HAP-1 (cell line): ENCODE measurements around the gene ADGRA1.

Source experiments
- DNase-seq, 2 experiments: peaks; one replicate each; pipeline ENCODE4 v3.0.0-alpha.2; 2016 to 2020; ENCODE audit warnings: low spot score in 2 of 2
- H3K27me3 ChIP-seq: fragments of 250-450 bp; sonication (Bioruptor Pico); 2 replicates; pipeline ENCODE4 v1.5.1; 2020; ENCODE audit warnings: low read depth, mild to moderate bottlenecking, moderate library complexity
- H3K36me3 ChIP-seq: fragments of 250-450 bp; sonication (Bioruptor Pico); replicated peaks from 2 replicates; pipeline ENCODE4 v1.5.1; 2020; ENCODE audit warnings: mild to moderate bottlenecking
- H3K4me1 ChIP-seq: fragments of 250-450 bp; sonication (Bioruptor Pico); 2 replicates; pipeline ENCODE4 v1.5.1; 2020; ENCODE audit warnings: mild to moderate bottlenecking
- H3K4me3 ChIP-seq: fragments of 250-450 bp; sonication (Bioruptor Pico); 2 replicates; pipeline ENCODE4 v1.5.1; 2020; ENCODE audit warnings: mild to moderate bottlenecking, moderate library complexity
- H3K9me3 ChIP-seq: fragments of 250-450 bp; sonication (Bioruptor Pico); 2 replicates; pipeline ENCODE4 v1.5.1; 2020; ENCODE audit warnings: mild to moderate bottlenecking, moderate library complexity
- in situ Hi-C: fragments of 300-500 bp; cut with MboI; formaldehyde crosslinking; loops from 3 replicates; pipeline ENCODE4 v1.14.3; 2020; ENCODE audit warnings: low sequenced_read_pairs, inconsistent platforms, mixed read lengths

The ADGRA1 gene

DNA sequence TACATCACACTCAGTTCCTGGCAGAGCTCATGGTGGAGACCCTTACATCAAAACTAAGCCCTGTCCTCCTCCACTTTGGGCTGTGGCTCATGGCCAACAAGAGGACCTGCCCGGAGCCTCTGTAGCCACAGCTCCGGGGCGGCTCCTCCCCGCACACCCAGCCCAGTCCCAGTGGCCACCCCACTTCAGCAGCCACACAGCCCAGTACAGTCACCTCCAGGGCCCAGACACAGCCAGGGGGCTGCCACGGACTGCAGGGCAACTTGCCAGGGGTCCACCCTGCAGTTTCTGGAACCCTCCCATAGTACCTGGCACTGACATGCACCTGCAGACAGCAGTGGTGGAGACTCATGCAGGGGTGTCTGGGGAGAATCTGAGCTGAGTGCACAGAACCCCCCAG lies 11.8 kb downstream of the ADGRA1 start:
- in situ Hi-C loops: no loop called here

GRCh38 chr10:133100186-133100585 lies 12.5 kb downstream of the ADGRA1 start:
- in situ Hi-C loops: no loop called here
- no peaks in the 10 kb centered on the region for H3K9me3 ChIP-seq
- peaks cover 18% of the 10 kb centered on the region for H3K27me3 ChIP-seq
- no peak for DNase-seq
- H3K4me1 ChIP-seq: peaks cover 7% of the 10 kb centered on the region
- no peak overlapping the region for H3K4me3 ChIP-seq
- H3K36me3 ChIP-seq: no peaks in the 10 kb centered on the region

More for the DNA sequence above, 11.8 kb downstream of the ADGRA1 start:
- Histone ChIP-seq H3K4me1 (peaks cover 7% of the 10 kb centered on the region), H3K9me3 (no peaks in the 10 kb centered on the region), H3K4me3 (no peak overlapping the region), H3K36me3 (no peaks in the 10 kb centered on the region), H3K27me3 (peaks cover 24% of the 10 kb centered on the region)
- DNase-seq: no peak

DNA sequence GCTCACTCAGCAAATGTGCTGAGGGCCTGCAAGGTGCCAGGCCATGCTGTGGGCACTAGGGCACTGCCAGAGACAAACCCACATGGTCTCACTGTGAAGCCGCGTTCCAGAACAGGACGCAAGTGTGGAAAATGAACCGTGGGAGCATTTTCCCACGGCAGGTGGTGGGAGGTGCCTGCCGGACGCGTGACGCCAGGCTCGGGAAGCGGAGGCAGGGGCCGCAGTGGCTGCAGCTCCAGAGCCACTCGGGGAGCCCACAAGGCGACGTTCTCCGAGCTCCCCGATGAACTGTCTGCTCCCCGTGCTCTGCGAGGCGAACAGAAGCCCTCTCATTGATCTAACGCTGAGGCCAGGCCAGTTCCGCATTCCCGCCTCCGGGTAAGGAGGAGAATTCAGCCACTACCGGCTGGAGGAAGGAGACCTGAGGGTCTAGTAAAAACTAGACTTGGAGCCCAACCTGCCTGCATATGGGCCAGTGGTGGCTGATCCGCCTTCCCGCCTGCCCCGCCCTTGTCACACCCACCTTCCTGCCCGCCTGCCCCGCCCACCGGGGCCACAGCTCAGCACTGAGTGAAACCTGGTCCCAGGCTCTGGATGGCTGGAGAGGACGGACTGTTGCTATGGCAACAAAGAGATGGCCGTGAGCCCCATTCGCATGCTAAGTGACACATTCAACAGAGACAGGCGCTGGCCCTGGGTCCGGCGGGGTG lies 13.1 kb downstream of the ADGRA1 start:
- DNase-seq: peak; percentile 91 to 95
- in situ Hi-C loops: no loop called here
- H3K4me3 ChIP-seq: no peak overlapping the region
- peaks cover 11% of the 10 kb centered on the region for H3K27me3 ChIP-seq
- H3K4me1 ChIP-seq: peaks cover 7% of the 10 kb centered on the region
- H3K9me3 ChIP-seq: no peaks in the 10 kb centered on the region
- no peaks in the 10 kb centered on the region for H3K36me3 ChIP-seq

GRCh38 chr10:133101416-133101810 lies 13.7 kb downstream of the ADGRA1 start:
- H3K9me3 ChIP-seq: no peaks in the 10 kb centered on the region
- H3K27me3 ChIP-seq: peaks cover 8% of the 10 kb centered on the region
- in situ Hi-C loops: no loop called here
- peaks cover 7% of the 10 kb centered on the region for H3K4me1 ChIP-seq
- no peak overlapping the region for H3K4me3 ChIP-seq
- DNase-seq: no peak
- no peaks in the 10 kb centered on the region for H3K36me3 ChIP-seq

- no peak overlapping the region for H3K4me3 ChIP-seq
- in situ Hi-C loops: no loop called here
- H3K9me3 ChIP-seq: peaks cover 4% of the 10 kb centered on the region
- H3K4me1 ChIP-seq: peaks cover 7% of the 10 kb centered on the region
- no peaks in the 10 kb centered on the region for H3K36me3 ChIP-seq
- DNase-seq: no peak
- H3K27me3 ChIP-seq: no peaks in the 10 kb centered on the region; the same call in 1 of the 2 replicates
These were observed 14.8 kb downstream of the ADGRA1 start for GRCh38 chr10:133102415-133103095.

DNA sequence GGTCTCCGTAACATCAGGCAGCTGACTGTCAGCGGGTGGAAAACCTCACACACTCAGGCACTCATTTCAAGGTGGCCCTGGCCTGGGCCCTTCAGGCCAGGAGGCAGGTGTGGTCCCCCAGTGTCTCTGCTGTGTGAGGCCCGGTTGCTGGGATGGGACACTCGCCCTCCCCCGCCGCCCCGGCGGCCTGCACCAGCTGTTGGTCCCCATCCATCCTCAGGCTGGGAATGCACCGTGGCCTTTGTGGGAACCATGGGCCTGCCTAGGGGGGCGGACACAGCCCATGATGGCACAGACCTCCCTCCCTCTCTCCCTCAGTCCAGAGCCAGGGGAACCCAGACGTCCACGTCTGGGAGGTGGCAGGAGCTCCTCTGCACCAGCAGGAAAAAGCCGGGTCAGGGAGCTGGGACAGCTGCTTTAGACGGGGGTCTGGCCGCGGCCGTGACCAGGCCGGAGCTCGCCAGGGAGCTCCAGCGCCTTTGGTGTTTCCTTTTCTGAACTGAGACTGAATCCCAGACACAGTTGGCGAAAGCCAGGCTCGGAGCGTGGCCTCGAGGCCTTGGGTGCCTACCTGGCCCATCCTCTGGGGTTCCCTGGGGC lies 15.7 kb downstream of the ADGRA1 start:
- Histone ChIP-seq H3K36me3 (no peaks in the 10 kb centered on the region), H3K9me3 (peaks cover 8% of the 10 kb centered on the region), H3K27me3 (no peaks in the 10 kb centered on the region), H3K4me3 (no peak overlapping the region), H3K4me1 (peaks cover 7% of the 10 kb centered on the region)
- no peak for DNase-seq
- in situ Hi-C loops: no loop called here

- no peaks in the 10 kb centered on the region for H3K36me3 ChIP-seq
- in situ Hi-C loops: no loop called here
- no peak overlapping the region for H3K4me3 ChIP-seq
- H3K27me3 ChIP-seq: no peaks in the 10 kb centered on the region
- H3K9me3 ChIP-seq: peaks cover 8% of the 10 kb centered on the region
- DNase-seq: no peak
- peaks cover 7% of the 10 kb centered on the region for H3K4me1 ChIP-seq
These were observed 16.6 kb downstream of the ADGRA1 start for GRCh38 chr10:133104068-133104962.

DNA sequence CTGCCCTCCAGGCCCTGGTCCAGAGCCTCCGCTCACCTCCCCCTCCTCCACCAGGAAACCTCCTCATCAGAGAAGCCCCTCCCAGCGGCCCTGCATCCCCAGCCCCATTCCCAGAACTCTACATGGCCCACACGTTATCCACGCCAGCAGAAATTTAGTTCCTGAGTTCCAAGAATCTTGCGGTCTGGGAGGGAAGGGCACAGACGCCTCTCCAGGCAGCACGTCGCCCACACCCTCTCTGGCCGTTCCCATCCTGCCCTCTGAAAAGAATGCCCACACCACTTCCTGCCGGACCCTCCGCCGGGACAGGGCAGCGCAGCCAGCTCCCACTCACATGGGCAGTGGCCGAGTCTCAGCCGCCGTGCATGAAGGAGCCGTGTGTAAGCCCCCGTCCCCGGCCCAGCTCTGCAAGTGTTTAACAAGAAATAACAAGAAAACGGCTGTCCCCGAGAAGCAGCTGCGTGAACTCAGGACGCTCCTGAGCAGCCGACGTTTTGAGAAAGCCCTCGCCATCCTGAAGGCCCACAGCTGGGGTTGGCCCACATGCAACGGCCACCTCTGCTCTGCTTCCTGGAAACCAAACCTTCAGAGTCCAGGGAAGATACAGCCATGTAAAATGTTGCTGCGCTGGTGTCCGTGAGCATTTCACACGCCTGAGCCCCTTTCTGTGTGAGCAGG lies 17.4 kb downstream of the ADGRA1 start:
- H3K27me3 ChIP-seq: no peaks in the 10 kb centered on the region
- in situ Hi-C loops: no loop called here
- DNase-seq: no peak
- H3K36me3 ChIP-seq: no peaks in the 10 kb centered on the region
- peaks cover 8% of the 10 kb centered on the region for H3K9me3 ChIP-seq
- no peak overlapping the region for H3K4me3 ChIP-seq
- H3K4me1 ChIP-seq: peaks cover 7% of the 10 kb centered on the region

DNA sequence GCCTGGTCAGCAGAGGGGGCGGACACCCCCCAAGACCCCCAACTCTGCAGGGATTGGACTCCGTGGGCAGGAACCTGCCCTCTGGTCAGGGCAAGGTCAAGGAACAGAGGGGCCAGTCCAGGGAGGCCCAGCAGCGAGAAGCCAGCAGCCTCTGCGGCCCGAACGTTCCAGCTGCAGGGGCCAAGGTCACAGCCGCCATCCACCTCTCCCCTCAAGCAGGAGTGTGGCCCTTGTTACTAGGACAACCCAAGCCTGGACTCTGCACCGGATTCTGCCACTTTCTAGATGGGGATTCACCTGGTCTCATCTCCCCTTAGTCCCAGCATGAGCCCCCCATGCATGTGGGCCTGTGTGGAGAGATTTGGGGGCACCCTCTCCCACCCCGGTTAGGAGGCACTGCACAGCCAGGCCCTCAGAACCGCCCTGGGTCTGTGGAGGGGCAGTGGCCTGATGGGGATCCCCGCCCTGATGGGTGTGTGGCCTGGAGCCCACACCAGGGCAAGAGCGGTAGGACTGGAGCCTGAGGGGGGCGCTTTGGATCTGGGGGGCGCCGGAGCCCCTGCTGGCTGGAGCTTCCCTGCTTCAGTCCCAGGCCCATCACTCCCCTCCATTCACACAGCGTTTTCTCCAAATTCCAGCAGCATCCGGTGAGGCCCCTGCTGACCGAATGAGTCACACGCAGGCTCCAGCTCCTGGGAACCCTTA lies 18.1 kb downstream of the ADGRA1 start:
- no peak for DNase-seq
- no peaks in the 10 kb centered on the region for H3K27me3 ChIP-seq
- no peak overlapping the region for H3K4me3 ChIP-seq
- no peaks in the 10 kb centered on the region for H3K36me3 ChIP-seq
- H3K9me3 ChIP-seq: peaks cover 8% of the 10 kb centered on the region
- in situ Hi-C loops: no loop called here
- H3K4me1 ChIP-seq: peaks cover 5% of the 10 kb centered on the region

DNA sequence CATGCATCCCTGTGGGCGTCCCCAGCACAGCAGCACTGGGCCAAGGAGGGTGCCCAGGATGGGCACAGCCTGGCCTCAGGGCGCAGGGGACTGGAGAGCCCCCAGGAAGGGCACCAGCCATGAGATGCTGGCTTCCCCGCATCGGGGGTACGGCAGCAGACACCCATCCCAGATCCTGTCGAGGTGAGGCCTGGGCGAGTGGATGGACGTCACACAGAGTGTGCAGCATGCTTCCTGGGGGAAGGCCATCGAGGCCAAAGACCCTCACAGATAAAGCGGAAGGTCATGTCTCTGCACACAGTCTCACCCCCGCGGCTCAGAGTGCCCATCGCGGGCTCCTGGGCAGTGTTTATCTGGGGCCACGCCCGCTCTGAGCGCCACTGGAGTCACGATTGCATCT lies 18.8 kb downstream of the ADGRA1 start:
- peaks cover under 1% of the 10 kb centered on the region; the same call in 1 of the 2 replicates for H3K4me1 ChIP-seq
- no peak for DNase-seq
- peaks cover 8% of the 10 kb centered on the region for H3K9me3 ChIP-seq
- in situ Hi-C loops: no loop called here
- H3K27me3 ChIP-seq: no peaks in the 10 kb centered on the region
- H3K4me3 ChIP-seq: no peak overlapping the region
- H3K36me3 ChIP-seq: no peaks in the 10 kb centered on the region

DNA sequence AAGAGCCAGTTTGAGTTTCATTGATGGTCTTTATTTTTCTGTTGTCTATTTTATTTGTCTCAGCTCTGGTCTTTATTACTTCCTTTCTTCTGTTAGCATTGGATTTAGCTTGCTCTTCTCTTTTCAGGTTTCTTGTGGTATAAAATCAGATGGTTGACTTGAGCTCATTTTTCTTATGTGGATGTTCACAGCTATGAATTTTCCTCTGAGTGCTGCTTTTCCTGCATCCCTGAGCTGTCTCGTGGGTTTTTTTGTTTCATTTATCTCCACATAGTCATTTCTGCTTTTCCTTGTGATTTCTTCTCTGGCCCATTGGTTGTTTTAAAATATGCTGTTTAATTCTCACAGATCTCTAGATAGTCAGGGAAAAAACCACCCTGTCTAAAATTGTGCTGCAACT lies 19.7 kb downstream of the ADGRA1 start:
- Histone ChIP-seq H3K4me3 (no peak overlapping the region), H3K4me1 (no peaks in the 10 kb centered on the region), H3K36me3 (no peaks in the 10 kb centered on the region), H3K27me3 (no peaks in the 10 kb centered on the region), H3K9me3 (peaks cover 8% of the 10 kb centered on the region)
- no peak for DNase-seq
- in situ Hi-C loops: no loop called here

- no peak overlapping the region for H3K4me3 ChIP-seq
- no peaks in the 10 kb centered on the region for H3K4me1 ChIP-seq
- in situ Hi-C loops: no loop called here
- H3K27me3 ChIP-seq: no peaks in the 10 kb centered on the region
- peaks cover 8% of the 10 kb centered on the region for H3K9me3 ChIP-seq
- no peak for DNase-seq
- H3K36me3 ChIP-seq: no peaks in the 10 kb centered on the region
These were observed 22.0 kb downstream of the ADGRA1 start for GRCh38 chr10:133109711-133110110.

DNA sequence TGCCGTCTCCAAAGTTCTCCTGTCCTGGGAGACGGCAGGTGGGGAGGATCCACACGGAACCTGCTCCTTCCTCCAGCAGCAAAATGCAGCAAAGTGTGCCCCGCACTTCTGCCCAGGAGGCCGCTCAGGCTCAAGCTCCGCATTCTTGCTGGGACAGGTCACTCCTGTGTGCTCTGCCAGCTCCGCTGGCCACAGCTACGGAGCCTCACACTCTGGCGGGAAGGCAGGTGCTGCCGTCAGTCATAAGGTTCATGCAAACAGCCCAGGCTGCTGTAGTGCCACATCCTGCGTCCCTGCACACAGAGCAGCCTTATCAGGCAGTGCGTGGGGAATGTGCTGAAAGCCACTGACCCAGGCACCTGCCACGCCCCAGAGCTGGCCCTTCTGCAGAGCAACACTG lies 22.4 kb downstream of the ADGRA1 start:
- Histone ChIP-seq H3K27me3 (no peaks in the 10 kb centered on the region), H3K4me3 (no peak overlapping the region), H3K36me3 (no peaks in the 10 kb centered on the region), H3K9me3 (peaks cover 8% of the 10 kb centered on the region), H3K4me1 (no peaks in the 10 kb centered on the region)
- in situ Hi-C loops: no loop called here
- DNase-seq: no peak
